Hematopoietic multipotent progenitor cell treated with erythropoietin and hydrocortisone succinate and interleukin-3 and kit ligand, for 4 days (in vitro differentiated cells): ENCODE measurements around the gene FAM169A.
"Not testable (repeated sequence)": the region's sequence is repeated elsewhere in the genome, so short reads cannot be mapped to it uniquely, and the experiment has no call there.

Source experiments
- DNase-seq: peaks from one replicate; pipeline ENCODE4 v3.0.0-alpha.2; 2015

FAM169A gene

DNA sequence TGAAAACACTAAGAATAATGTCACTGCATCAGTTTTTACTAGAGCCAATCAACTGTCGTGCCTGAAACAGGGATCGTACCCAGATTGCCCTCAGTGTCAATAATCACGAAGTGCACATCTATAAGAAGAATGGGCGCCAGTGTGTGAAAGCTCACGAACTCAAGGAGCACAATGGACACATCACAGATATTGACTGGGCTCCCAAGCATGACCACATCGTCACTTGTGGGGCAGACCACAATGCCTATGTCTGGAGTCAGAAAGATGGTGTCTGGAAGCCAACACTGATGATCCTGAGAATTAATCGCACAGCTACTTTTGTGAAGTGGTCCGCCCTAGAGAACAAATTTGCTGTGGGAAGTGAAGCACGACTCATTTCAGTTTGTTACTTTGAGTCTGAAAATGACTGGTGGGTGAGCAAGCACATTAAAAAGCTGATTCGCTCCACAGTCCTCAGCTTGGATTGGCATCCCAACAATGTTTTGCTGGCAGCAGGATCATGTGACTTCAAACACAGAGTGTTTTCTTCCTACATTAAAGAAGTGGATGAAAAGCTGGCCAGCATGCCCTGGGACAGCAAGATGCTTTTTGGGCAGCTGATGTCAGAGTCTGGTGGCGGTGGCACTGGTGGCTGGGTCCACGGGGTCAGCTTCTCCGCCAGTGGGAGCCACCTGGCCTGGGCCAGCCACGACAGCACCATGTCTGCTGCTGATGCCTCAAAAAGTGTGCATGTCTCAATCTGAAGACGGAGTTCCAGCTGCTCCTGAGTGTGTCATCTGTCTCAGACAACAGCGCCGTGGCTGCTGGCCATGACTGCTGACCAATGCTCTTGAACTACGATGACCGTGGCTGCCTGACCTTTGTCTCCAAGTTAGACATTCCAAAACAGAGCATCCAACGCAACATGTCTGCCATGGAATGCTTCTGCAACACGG, 66.9 kb downstream of the FAM169A start:
- DNase-seq: no peak

- not testable (repeated sequence) for DNase-seq
Measured at GRCh38 chr5:74791669-74792068, 74.5 kb downstream of the FAM169A start.

DNA sequence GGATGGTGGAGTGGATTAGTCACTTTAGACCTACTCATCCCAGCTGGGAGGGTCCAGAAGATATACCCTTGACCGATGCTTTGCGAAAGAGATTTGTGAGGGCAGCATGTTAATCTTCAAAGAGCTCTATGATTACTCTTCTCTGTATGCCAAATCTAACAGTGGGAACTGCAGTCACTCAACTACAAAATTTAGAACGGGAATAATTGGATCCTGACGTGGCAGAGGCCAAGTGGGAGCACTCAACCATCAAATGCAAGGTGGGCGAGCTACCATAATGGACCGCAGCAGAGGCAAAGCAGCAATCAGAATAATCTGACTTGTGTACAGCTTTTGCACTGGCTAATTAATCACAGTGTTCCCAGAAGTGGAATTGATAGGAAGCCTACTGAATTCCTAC, 78.8 kb downstream of the FAM169A start:
- no peak for DNase-seq

- no peak for DNase-seq
Measured at GRCh38 chr5:74786851-74787250, 79.3 kb downstream of the FAM169A start.

DNA sequence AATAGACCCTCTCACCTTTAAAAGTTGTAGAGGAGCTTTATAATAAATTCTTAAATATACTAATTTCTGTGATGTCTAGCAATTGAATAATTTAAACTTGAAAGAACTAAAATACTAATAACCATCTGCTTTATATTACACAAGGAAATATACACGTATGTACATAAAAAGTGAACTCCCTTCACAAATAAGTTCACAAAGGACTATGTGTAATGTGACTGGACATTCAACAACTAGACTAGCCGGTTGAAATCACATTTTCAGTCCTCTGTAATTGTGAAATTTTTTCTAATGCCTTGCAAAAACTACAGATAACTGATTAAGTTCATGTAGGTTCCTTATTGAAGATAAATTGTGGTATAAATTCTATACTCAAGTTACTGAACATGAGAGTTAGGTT, 87.6 kb downstream of the FAM169A start:
- DNase-seq: no peak

DNA sequence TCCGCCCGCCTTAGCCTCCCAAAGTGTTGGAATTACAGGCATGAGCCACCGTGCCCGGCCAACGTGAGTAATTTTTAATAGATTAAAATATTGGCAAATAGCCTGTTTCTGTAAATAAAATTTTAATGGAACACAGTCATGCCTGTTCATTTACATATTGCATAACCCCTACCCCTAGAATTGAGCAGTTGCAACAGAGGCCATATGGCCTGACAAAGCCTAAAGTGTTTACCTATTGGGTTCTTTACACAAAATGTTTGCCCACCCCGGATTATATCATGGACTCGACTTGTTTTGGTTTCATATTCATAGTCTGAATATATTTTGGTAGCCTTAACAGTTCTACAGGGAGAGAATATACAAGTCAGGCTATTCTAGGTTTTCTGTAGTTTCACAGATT, 93.8 kb downstream of the FAM169A start:
- peak; percentile 17 for DNase-seq

- peak; percentile 73 for DNase-seq
Measured at GRCh38 chr5:74767579-74767913, 98.6 kb downstream of the FAM169A start.

- DNase-seq: peak; percentile 97
Measured at GRCh38 chr5:74766849-74767578, 99.2 kb downstream of the FAM169A start, which contains the start of the genes GFM2 and NSA2. TSS of gene GFM2 (minus strand) at chr5:74767117. CDS start at chr5:74763742, 3,375 bp downstream. TSS of gene NSA2 (plus strand) at chr5:74767249. CDS start at chr5:74767361, 112 bp downstream.

DNA sequence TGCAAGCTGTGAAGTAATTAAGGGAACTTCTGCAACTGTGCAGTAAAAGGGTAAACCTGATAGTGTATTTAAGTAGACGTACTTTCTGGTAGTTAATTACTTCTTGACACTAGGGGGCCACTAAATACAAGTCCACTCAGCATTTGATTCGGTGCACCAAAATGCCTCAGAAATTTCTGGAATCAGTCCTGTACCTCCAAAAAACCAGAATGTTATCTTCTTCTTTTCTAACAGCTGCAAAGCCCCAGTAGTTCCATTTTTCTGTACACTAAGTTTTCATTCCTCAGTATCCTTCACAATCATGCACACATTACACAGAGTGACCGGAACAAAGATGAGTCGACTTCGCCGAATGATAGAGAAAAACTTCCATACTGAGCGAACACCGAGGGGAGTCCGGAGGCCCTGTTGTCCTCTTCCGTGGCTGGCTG, 99.8 kb downstream of the FAM169A start:
- DNase-seq: peak; percentile 92

DNA sequence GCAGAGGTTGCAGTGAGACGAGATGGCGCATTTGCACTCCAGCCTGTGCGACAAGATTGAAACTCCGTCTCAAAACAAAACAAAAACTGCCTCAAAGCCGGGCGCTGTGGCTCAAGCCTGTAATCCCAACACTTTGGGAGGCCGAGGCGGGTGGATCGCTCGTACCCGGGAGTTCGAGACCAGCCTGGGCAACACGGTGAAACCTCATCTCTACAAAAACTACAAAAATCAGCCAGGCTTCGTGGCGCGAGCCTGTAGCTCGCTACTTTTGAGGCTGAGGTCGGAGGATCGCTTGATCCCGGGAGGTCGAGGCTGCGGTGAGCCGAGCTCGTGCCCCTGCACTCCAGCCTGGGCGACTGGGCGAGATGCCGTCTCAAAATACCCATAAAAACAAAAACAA, 100.3 kb downstream of the FAM169A start:
- no peak for DNase-seq

DNA sequence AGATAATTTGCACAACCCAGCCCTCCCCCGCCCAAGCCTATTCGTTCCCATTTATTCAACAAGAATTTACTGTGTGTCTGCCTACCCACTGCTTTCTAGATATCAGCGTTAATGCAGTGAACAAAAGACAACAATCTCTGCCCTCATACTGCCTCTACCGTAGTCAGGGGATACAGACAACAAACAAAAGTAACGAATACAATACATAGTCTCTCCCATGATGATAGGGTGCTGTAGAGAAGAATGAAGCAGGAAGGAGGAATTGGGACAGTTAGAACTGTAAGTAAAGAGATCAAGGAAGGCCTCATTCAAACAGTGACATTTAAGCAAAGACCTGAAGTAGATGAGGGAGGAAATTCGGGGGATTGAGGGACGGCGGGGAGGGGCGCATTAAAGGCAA, 101.0 kb downstream of the FAM169A start:
- DNase-seq: peak; percentile 17

DNA sequence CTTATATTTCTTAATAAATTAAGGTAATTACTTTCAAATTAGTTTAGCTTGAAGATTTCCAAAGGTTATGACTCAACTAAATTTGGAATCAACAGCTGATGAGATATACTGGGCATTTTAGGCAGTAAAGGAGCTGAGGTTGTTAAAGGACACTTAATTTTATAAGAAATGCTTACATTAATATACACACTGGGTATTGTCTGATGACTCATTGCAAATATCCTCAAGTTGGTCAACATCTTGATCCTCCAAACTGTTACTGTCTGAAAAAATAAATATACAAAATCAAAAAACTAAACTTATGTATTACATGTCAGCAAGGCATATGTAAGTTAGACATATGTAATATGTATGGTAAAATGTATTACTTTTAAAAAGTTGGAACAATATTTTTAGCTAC, 102.7 kb downstream of the FAM169A start:
- no peak for DNase-seq

DNA sequence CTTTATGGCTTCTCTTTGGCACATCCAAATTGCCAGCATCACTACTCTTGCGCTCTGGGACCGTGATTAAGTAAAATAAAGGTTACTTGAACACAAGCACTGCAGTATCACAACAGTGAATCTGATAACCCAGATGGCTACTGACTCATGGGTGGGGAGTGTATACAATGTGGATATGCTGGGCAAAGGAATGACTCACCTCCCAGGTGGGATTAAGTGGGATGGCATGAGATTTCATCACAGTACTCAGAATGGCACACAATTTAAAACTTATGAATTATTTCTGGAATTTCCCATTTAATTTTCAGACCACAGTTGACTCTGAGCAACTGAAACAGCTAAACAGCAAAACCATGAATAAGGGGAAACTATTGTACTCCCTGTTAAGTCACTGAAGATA, 103.6 kb downstream of the FAM169A start:
- no peak for DNase-seq

DNA sequence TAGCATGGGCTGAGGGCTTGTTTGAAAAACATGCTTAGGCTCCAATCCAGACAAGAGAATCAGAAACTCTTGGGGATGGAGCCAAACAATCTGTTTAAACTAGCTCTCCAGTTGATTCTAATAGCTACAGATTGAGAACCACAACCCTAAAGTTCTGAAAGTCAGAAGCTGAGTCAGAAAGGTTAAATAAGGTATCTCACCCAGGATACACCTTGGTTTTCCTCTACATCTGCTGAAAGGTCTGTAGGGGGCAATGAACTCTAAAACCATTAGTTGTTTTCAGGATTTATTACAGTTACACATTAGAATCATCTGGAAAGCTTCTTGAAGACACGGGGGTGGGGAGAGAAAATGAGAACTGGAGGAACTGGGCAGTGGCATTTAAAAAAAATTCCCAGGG, 104.9 kb downstream of the FAM169A start:
- DNase-seq: no peak

GRCh38 chr5:74748742-74749141, 117.4 kb downstream of the FAM169A start:
- DNase-seq: not testable (repeated sequence)

DNA sequence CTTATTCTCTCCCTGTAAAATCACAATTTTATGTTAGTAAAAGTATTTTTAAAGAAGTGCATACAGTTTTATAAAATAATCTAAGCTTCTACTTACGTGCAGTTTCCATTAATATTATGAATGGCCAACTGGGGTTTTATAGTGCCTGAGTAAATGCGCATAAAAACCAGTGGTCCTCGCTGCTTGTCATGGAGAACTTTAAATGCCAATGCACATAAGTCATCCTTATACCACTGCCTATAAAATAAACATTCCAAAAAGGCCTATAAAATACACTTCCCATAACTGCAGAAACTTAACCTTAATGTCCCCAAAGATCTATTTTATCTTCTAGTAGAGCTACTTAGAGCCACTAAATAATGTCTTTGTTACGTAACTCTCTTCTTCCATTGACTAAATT, 127.8 kb downstream of the FAM169A start:
- DNase-seq: no peak

DNA sequence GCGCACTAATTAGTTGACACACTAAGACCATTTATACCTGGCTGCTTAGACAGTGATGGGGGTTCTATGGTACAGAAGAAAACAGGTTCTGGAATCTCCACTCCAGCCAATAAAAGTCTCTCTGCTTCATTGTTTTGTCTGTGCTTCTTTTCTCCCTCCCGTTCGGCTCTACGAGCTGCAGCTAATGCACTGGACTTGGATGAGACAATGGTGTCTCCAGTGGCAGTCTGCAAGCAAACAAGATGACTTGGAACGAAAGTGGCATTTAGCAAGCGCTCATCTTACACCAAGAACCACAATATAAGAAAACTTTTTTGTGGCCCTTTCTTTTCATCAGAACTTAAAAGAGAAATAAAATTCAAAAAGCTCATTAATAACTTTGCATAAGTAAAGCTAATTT, 129.4 kb downstream of the FAM169A start:
- DNase-seq: no peak
